ENCODE measurements around the gene SYT2.
"Not testable (repeated sequence)": the region's sequence is repeated elsewhere in the genome, so short reads cannot be mapped to it uniquely, and the experiment has no call there.

SYT2 gene

DNA sequence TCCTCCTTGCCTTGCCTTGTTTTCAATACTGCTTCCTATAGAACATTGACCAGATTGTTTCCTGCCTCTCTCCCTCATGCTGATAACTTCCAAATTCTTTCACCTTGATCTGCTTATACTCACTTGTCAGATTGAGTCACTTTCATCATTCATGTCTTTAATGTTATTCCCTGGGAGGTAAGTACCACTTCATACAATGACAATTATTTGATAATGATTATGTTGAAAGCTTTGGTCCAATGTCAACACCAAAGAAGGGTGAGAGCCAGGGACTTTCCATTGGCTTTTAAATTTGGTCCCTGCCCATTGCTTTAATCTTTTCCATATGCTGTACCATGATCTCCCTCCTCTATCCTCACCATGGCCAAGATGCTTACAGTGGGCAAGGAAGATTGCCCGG is 137.4 kb downstream of the SYT2 start:
- no peak for DNase-seq (ENCODE audit: low read depth in 2 of 2)

- no peak for DNase-seq (ENCODE audit: low read depth in 2 of 2)
Measured at GRCh38 chr1:202571719-202572339, 138.4 kb downstream of the SYT2 start.

- DNase-seq (ENCODE audit: low read depth in 2 of 2), result no peak
Measured at GRCh38 chr1:202569393-202570322, 140.6 kb downstream of the SYT2 start.

DNA sequence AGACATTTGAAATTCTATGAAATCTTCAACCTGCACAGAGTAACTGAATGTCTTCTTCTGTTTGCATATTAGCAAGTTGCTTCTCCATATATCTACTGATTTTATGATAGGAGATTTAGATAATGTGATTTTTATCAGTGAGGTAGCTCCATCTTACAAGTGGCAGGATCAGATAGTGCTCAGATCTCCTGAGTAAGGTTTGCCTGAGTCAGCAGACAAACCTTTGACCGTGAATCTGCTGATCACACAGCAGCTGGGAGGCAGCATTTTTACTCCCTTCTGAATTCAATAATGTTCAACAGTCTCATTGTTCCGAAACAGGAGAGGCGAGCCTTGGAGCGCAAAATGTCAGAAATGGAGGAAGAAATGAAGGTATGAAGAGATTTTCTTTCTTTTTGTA is 141.4 kb downstream of the SYT2 start:
- no peak for DNase-seq (ENCODE audit: low read depth in 2 of 2)

DNA sequence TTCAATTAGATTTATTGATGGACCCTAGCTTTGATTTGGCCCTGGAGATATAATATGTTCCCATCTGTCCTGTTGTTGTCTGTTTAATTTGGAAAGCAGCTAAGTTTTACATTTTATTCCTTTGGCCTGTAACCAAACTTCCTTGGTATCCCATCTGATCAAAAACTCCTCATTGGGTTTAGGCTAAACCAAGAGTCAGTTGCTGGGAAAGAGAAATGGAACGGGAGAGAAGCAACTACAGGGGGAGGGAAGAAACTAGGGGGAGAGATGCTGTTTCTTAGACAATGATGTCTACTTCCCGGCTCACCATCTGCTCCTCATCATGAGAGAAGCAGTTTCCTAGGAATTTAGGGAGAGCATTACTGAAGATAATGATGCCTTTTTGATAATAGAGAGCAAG is 141.8 kb downstream of the SYT2 start:
- DNase-seq (ENCODE audit: low read depth in 2 of 2), result no peak

GRCh38 chr1:202567738-202568137 is 142.5 kb downstream of the SYT2 start:
- no peak for DNase-seq (ENCODE audit: low read depth in 2 of 2)

GRCh38 chr1:202565890-202566602 is 144.2 kb downstream of the SYT2 start:
- no peak for DNase-seq (ENCODE audit: low read depth in 2 of 2)

- no peak for DNase-seq (ENCODE audit: low read depth in 2 of 2)
Measured at GRCh38 chr1:202564958-202565495, 145.2 kb downstream of the SYT2 start.

DNA sequence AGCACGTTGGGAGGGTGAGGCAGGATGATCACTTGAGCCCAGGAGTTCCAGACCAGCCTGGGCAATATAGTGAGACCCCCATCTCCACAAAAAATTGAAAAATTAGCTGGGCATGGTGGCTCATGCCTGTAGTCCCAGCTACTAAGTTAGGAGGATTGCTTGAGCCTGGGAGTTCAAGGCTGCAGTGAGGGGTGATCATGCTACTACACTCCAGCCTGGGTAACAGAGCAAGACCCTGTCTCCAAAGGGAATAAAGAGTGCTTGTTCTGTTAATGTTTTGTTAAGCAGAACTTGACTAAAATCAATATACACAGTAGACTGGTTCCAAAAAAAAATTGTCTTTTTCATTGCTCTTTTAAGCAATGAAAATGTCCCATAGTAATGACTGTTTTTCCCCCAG is 146.4 kb downstream of the SYT2 start:
- DNase-seq (ENCODE audit: low read depth in 2 of 2), result no peak

DNA sequence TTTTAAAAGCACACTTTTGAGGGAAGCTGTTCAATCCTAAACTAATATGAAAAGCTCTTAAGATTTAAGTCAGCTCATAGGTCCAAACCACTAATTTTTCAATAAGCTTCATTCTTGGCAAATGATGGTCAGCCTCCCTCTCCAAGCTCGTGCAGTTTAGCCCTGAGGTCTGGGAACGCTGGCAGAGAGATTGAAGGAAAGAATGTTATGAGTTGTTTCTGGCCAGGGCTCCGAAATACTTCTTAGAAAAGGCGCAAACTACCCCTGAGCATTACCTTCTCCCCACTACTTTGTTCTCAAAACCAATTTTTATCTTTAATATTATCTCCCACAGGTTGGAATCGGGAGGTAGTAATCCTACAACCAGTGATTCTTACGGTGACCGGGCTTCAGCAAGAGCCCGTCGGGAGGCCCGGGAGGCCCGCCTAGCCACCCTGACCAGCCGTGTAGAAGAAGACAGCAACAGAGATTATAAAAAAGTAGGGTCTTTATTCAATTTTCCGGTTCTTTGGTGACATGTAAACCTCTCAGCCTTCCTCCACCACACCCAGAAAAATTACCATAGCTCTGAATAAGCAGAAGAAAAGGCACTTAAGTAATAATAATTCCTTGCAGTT is 147.7 kb downstream of the SYT2 start:
- DNase-seq (ENCODE audit: low read depth in 2 of 2), result no peak

GRCh38 chr1:202561726-202562443 is 148.4 kb downstream of the SYT2 start:
- DNase-seq (ENCODE audit: low read depth in 2 of 2), result no peak

DNA sequence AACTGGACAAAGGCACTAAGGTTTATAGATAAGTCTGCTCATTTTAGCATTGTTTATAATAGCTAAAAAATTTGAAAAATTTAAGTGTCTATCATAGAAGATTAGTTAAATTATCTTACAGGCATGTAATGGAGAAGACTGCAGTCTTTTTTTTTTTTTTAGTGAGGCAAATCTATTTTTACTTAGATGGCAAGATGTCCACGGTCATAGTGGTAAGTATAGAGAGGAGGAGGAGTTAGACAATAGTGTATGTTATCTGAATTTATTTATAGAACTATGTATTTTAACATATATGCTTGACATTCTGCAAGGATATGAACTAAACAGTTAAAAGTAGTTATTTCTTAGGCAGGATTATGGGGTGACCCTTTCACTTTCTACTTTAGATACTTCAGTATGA is 149.0 kb downstream of the SYT2 start:
- no peak for DNase-seq (ENCODE audit: low read depth in 2 of 2)

GRCh38 chr1:202557662-202558061 is 152.6 kb downstream of the SYT2 start:
- not testable (repeated sequence) for DNase-seq (ENCODE audit: low read depth in 2 of 2)

- DNase-seq (ENCODE audit: low read depth in 2 of 2), result not testable (repeated sequence)
Measured at GRCh38 chr1:202556037-202556436, 154.2 kb downstream of the SYT2 start.

DNA sequence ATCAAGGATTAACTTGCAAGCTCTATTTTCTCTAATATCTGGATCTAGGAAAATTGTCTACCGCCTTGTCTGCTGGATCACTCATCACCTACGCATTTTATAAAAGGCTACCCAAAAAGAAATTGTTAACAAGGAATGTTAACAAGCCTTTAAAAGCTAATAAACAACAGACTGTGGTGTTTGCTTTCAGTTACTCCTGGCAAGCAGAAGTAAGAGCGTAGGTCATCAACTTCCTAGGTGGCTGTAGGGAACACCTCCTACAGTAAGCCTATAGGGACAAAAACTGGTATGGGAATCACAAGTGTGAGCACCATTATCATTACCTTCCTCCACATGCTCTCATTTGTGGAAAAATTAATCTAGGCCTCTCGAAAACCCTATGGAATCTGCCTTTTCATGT is 155.6 kb downstream of the SYT2 start:
- not testable (repeated sequence) for DNase-seq (ENCODE audit: low read depth in 2 of 2)

DNA sequence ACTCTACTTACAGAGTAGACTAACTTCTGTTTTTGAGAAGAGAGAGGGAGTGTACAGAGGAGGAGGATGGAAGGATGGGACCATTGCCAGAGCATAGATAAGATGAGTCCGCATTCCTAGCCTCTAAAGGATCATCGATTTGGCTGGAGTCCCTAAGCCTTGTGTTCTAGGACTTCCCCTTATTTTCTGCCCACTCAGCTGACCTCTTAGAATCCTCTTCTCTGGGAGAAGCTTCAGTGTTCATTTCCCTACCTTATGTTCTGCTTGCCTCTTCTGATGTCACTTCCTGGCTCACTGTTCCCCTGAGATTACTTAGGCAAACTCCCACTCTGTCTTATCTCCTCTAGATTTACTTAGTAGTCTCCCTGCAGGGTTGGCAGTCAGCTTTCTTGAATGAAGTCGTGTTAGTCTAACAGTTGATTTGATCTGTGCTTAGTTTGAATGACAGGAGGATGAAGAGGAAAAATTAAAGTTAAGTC is 156.7 kb downstream of the SYT2 start:
- DNase-seq (ENCODE audit: low read depth in 2 of 2), result no peak

DNA sequence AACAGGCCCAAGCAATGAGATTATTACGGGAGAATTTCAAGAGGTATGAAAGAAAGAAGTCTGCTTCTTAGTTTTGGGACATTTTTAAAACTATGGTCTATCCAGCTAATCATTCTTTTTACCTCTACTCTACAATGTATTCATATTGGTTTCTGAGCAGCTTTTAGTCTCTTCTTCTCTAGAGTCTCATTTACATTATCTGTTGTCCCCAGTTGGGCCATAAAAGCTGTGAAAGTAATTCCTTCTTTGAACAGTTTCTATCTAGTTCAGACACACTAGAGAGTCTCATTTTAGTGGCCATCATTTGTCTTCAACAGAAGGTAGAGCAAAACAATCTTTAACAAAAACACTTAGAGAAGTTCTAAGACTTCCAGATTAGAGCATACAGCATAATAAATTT is 157.2 kb downstream of the SYT2 start:
- DNase-seq (ENCODE audit: low read depth in 2 of 2), result not testable (repeated sequence)

GRCh38 chr1:202552615-202553014 is 157.6 kb downstream of the SYT2 start:
- not testable (repeated sequence) for DNase-seq (ENCODE audit: low read depth in 2 of 2)

DNA sequence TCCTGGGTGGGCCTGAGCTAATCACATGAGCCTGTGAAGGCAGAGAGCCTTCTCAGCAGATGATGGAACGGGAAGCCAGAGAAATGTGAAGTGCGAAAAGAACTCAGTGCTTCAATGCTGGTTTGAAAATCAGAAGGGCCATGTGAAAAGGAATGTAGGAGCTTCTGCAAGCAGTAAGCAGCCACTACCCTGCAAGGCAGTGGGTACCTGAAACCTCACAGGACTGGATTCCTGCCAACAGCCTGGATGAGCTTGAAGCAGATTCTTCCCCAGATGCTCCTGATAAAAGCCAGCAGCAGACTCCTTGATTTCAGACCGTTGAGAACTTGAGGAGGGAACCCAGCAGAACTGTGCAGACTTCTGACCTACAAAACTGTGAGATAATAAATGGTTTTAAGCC is 158.6 kb downstream of the SYT2 start:
- no peak for DNase-seq (ENCODE audit: low read depth in 2 of 2)

GRCh38 chr1:202550088-202550487 is 160.2 kb downstream of the SYT2 start:
- DNase-seq (ENCODE audit: low read depth in 2 of 2), result not testable (repeated sequence)

DNA sequence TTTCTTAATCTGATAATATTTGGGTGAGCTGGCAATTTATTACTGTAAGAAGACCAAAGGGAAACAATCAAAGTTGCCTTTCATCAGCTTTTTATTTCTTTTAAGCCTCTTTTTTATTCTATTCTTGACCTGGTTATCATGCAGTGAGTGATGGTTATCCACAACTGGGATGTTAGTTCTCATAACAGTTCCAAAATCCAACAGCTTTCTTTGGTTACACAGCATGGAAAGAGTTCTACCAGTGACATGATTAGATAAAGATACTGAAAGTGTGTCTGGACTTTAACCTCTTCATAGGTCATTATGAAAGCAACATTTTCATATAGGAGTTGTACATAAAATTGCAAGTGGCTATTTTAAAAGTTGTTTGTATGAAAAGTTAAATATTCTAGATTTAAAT is 163.0 kb downstream of the SYT2 start:
- no peak for DNase-seq (ENCODE audit: low read depth in 2 of 2)

All from stimulated activated CD8-positive, alpha-beta memory T cell treated with anti-CD3 and anti-CD28 coated beads, Interleukin-2, amount 100 ng/mL, for 1 hour (primary cell).